Measurements from ENCODE around the gene SPEF2. TPM values are rescaled to one million over a fixed set of nuclear protein-coding genes. Genes with fewer than 3 reads are reported as not detected.

Gene SPEF2
- total RNA-seq, 1 donor from 2014 or later = 0.96 TPM

DNA sequence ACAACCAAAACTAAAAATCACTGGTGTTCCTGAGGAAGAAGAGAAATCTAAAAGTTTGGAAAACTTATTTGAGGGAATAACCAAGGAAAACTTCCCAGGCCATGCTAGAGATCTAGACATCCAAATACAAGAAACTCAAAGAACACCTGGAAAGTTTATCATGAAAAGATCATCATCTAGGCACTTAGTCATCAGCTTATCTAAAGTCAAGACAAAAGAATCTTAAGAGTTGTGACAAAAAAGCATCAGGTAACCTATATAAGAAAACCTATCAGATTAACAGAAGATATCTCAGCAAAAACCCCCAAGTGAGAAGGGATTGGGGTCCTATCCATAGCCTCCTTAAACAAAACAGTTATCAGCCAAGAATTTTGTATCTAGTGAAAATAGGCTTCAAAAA lies 17.1 kb upstream of the SPEF2 start:
- DNase-seq = no peak
- H3K4me1 Mint-ChIP-seq (ENCODE audit: low read depth, unreplicated experiment) = no peaks in the 10 kb centered on the region
- H3K4me3 Mint-ChIP-seq (ENCODE audit: unreplicated experiment) = no peak overlapping the region
- no peak overlapping the region for H3K27ac Mint-ChIP-seq (ENCODE audit: unreplicated experiment)
- H3K9me3 Mint-ChIP-seq (ENCODE audit: unreplicated experiment) = no peaks in the 10 kb centered on the region
- H3K27me3 Mint-ChIP-seq (ENCODE audit: unreplicated experiment) = no peaks in the 10 kb centered on the region
- TF ChIP-seq, protein P1, sequence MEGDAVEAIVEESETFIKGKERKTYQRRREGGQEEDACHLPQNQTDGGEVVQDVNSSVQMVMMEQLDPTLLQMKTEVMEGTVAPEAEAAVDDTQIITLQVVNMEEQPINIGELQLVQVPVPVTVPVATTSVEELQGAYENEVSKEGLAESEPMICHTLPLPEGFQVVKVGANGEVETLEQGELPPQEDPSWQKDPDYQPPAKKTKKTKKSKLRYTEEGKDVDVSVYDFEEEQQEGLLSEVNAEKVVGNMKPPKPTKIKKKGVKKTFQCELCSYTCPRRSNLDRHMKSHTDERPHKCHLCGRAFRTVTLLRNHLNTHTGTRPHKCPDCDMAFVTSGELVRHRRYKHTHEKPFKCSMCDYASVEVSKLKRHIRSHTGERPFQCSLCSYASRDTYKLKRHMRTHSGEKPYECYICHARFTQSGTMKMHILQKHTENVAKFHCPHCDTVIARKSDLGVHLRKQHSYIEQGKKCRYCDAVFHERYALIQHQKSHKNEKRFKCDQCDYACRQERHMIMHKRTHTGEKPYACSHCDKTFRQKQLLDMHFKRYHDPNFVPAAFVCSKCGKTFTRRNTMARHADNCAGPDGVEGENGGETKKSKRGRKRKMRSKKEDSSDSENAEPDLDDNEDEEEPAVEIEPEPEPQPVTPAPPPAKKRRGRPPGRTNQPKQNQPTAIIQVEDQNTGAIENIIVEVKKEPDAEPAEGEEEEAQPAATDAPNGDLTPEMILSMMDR (IDR thresholded peaks at IDR 0.05; ENCODE audit: partially characterized antibody, unreplicated experiment) = no peak
- no peaks in the 10 kb centered on the region for H3K36me3 Mint-ChIP-seq (ENCODE audit: unreplicated experiment)

DNA sequence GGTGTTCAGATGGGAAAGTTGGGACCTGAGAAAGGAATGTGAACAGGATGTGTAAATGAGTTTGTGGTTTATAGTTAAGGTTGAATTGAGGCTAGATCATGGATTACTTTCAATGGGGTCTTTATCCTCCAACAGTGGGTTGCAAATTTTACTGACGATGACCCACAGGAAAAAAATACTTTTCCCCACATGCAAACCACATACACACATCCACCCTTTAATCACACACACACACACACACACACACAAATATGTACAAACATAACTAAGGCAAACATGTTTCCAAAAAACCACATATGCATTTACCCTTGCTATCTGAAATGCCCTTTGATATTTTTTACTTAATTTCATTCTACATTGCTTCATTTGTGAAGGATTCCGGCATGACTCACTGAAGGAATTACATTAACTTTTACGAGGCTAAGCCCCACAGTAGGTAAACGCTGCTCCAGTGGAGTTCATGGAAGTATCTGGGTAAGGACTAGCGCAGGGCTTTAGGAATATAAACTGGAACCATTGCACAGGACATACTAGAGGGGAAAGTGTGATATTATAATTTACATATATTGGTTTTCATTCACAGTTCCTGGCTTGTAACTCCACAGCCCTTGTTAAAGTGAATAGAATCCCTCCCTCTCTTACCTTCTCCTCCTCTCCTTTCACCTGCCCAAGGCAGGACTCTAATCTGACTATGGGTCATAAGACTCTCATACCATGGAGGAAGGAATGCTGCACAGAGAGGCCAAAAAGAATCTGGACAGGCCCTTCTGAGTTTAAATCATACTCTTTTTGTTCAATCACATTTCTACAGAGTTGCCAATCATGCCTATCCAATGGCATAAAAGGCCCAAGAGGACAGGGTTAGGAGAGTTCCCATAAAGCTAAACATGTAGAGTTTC lies 8.5 kb upstream of the SPEF2 start:
- TF ChIP-seq, protein P1 (IDR thresholded peaks at IDR 0.05; ENCODE audit: partially characterized antibody, unreplicated experiment) = no peak
- no peaks in the 10 kb centered on the region for H3K36me3 Mint-ChIP-seq (ENCODE audit: unreplicated experiment)
- no peaks in the 10 kb centered on the region for H3K9me3 Mint-ChIP-seq (ENCODE audit: unreplicated experiment)
- H3K4me3 Mint-ChIP-seq (ENCODE audit: unreplicated experiment) = no peak overlapping the region
- H3K27ac Mint-ChIP-seq (ENCODE audit: unreplicated experiment) = no peak overlapping the region
- H3K27me3 Mint-ChIP-seq (ENCODE audit: unreplicated experiment) = peaks cover 2% of the 10 kb centered on the region
- no peaks in the 10 kb centered on the region for H3K4me1 Mint-ChIP-seq (ENCODE audit: low read depth, unreplicated experiment)
- no peak for DNase-seq

DNA sequence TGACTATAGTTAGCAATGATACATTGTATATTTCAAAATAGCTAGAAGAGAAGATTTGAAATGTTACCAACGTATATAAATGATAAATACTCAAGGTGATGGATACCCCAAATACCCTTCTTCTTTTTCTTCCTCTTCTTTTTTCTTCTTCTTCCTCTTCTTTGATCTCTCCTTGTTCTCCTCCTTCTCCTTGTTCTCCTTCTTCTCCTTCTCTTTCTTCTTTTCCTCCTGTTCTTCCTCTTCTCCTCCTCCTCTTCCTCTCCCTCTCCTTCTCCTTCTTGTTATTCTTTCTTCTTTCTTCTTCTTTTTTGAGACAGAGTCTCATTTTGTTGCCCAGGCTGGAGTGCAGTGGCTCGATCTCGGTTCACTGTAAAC lies 616 bp upstream of the SPEF2 start:
- no peak overlapping the region for H3K4me3 Mint-ChIP-seq (ENCODE audit: unreplicated experiment)
- no peaks in the 10 kb centered on the region for H3K36me3 Mint-ChIP-seq (ENCODE audit: unreplicated experiment)
- TF ChIP-seq, protein P1 (IDR thresholded peaks at IDR 0.05; ENCODE audit: partially characterized antibody, unreplicated experiment) = no peak
- DNase-seq = no peak
- peaks cover 2% of the 10 kb centered on the region for H3K9me3 Mint-ChIP-seq (ENCODE audit: unreplicated experiment)
- H3K27me3 Mint-ChIP-seq (ENCODE audit: unreplicated experiment) = peaks cover 5% of the 10 kb centered on the region
- no peak overlapping the region for H3K27ac Mint-ChIP-seq (ENCODE audit: unreplicated experiment)
- no peaks in the 10 kb centered on the region for H3K4me1 Mint-ChIP-seq (ENCODE audit: low read depth, unreplicated experiment)

DNA sequence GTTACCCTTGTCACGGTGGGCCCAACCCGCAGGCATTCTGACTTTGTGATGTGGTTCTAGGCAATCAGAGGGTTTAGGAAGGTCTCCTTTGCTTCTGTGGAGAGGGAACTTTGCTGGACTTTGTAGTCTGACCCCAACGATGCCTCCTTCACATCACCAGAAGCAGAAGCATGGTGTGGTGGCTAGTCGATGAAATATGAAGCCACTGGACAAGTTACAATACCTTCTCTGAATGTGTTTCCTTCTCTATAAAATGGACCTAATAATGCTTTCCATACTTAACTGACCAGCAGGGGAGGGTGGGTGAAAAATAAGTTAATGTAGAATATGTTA lies 607 bp downstream of the SPEF2 start:
- Mint-ChIP-seq H3K9me3 (ENCODE audit: unreplicated experiment) (peaks cover 2% of the 10 kb centered on the region), H3K4me1 (ENCODE audit: low read depth, unreplicated experiment) (no peaks in the 10 kb centered on the region), H3K36me3 (ENCODE audit: unreplicated experiment) (no peaks in the 10 kb centered on the region), H3K27ac (ENCODE audit: unreplicated experiment) (no peak overlapping the region), H3K27me3 (ENCODE audit: unreplicated experiment) (peaks cover 5% of the 10 kb centered on the region), H3K4me3 (ENCODE audit: unreplicated experiment) (peak overlapping the region; percentile 96)
- TF ChIP-seq, protein P1 (IDR thresholded peaks at IDR 0.05; ENCODE audit: partially characterized antibody, unreplicated experiment) = no peak
- no peak for DNase-seq

DNA sequence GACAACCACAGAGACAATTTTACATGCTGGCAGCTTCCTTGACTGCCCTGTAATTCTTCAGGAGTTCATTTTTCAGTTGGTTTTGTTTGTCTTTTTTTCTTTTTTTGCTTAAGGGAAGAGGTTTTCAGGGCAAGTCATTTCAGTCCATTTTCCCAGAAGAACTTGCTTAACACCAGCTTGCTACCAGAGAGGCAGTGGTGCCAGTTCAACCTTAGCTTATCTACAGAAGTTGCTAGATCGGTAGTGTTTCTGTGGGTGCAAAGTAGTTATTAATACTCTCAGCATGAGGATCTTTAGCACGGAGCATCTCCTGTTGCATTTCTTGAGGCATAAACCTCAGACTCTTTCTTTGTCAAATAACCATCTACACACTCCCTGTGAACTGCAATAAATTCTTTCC lies 1.1 kb downstream of the SPEF2 start:
- no peak for DNase-seq
- Mint-ChIP-seq H3K4me1 (ENCODE audit: low read depth, unreplicated experiment) (no peaks in the 10 kb centered on the region), H3K27me3 (ENCODE audit: unreplicated experiment) (peaks cover 5% of the 10 kb centered on the region), H3K9me3 (ENCODE audit: unreplicated experiment) (peaks cover 2% of the 10 kb centered on the region), H3K36me3 (ENCODE audit: unreplicated experiment) (no peaks in the 10 kb centered on the region), H3K27ac (ENCODE audit: unreplicated experiment) (no peak overlapping the region), H3K4me3 (ENCODE audit: unreplicated experiment) (peak overlapping the region; percentile 96)
- TF ChIP-seq, protein P1 (IDR thresholded peaks at IDR 0.05; ENCODE audit: partially characterized antibody, unreplicated experiment) = no peak

All from glutamatergic neuron (in vitro differentiated cells).